OCI-LY7 (cell line): Measurements from ENCODE around the gene KEL.

Experiments
- CTCF ChIP-seq: fragments of 200-600 bp; sonication (generic); conservative IDR thresholded peaks from 2 replicates; pipeline ENCODE4 v1.5.1; 2014; ENCODE audit warnings: mild to moderate bottlenecking, antibody characterized with exemption, low read length, moderate library complexity, mixed read lengths
- EZH2phosphoT487 ChIP-seq: fragments of 200-600 bp; sonication (generic); IDR thresholded peaks from 2 replicates; pipeline ENCODE4 v1.6.1; 2018; ENCODE audit warnings: low read depth, borderline replicate concordance, mild to moderate bottlenecking, mixed run types, antibody characterized with exemption, low read length, moderate library complexity, mixed read lengths

GRCh38 chr7:142957723-142958122 lies 4.4 kb downstream of the KEL start:
- TF ChIP-seq CTCF (no peak), EZH2phosphoT487 (no peak)
